GM18502 (cell line): ENCODE results near the gene CSAG3.

ENCODE experiments used
- ATAC-seq: cut with Tn5 transposase; IDR thresholded peaks from one replicate; pipeline ENCODE4 v1.9.1; 2021; ENCODE audit warnings: mild to moderate bottlenecking; ENCODE audit not compliant: unreplicated experiment, poor library complexity

The CSAG3 gene

GRCh38 chrX:152806035-152806434 is 47.0 kb downstream of the CSAG3 start:
- no peak for ATAC-seq
